Stimulated activated CD4-positive, alpha-beta T cell treated with anti-CD3 and anti-CD28 coated beads, Interleukin-4, amount 100 ng/mL, for 24 hours (primary cell): ENCODE data around the gene MME.
"Not testable (repeated sequence)": the region's sequence is repeated elsewhere in the genome, so short reads cannot be mapped to it uniquely, and the experiment has no call there.

Experiments
- DNase-seq: peaks from one replicate; pipeline ENCODE4 v3.0.0-alpha.2; 2020

The MME gene

GRCh38 chr3:155194973-155195957 lies 115.1 kb downstream of the MME start:
- DNase-seq = no peak

GRCh38 chr3:155196131-155197021 lies 116.3 kb downstream of the MME start:
- DNase-seq = no peak

- no peak for DNase-seq
Observed at GRCh38 chr3:155197786-155198185, 117.7 kb downstream of the MME start.

- DNase-seq = no peak
Observed at GRCh38 chr3:155202626-155203025, 122.5 kb downstream of the MME start.

GRCh38 chr3:155204851-155205250 lies 124.7 kb downstream of the MME start:
- no peak for DNase-seq

- no peak for DNase-seq
Observed at GRCh38 chr3:155208183-155208800, 128.2 kb downstream of the MME start.

- DNase-seq = no peak
Observed at GRCh38 chr3:155210736-155211135, 130.6 kb downstream of the MME start.

GRCh38 chr3:155211266-155211665 lies 131.1 kb downstream of the MME start:
- DNase-seq = no peak

GRCh38 chr3:155211940-155212339 lies 131.8 kb downstream of the MME start:
- DNase-seq = no peak

GRCh38 chr3:155216007-155216406 lies 135.9 kb downstream of the MME start:
- DNase-seq = not testable (repeated sequence)

- no peak for DNase-seq
Observed at GRCh38 chr3:155217591-155217990, 137.5 kb downstream of the MME start.

- DNase-seq = no peak
Observed at GRCh38 chr3:155218462-155218861, 138.3 kb downstream of the MME start.

- DNase-seq = no peak
Observed at GRCh38 chr3:155219106-155219505, 139.0 kb downstream of the MME start.

GRCh38 chr3:155225417-155225816 lies 145.3 kb downstream of the MME start:
- DNase-seq = no peak

GRCh38 chr3:155227141-155227540 lies 147.0 kb downstream of the MME start:
- no peak for DNase-seq

GRCh38 chr3:155228676-155229075 lies 148.6 kb downstream of the MME start:
- DNase-seq = no peak

GRCh38 chr3:155229086-155229485 lies 149.0 kb downstream of the MME start:
- DNase-seq = no peak

GRCh38 chr3:155230382-155230781 lies 150.3 kb downstream of the MME start:
- DNase-seq = no peak

- DNase-seq = no peak
Observed at GRCh38 chr3:155231792-155232191, 151.7 kb downstream of the MME start.

- no peak for DNase-seq
Observed at GRCh38 chr3:155232605-155233004, 152.5 kb downstream of the MME start.

- no peak for DNase-seq
Observed at GRCh38 chr3:155233213-155233612, 153.1 kb downstream of the MME start.
